Caco-2 (cell line): ENCODE measurements around the gene PPT2. TPM values are rescaled to one million over a fixed set of nuclear protein-coding genes. Genes with fewer than 3 reads are reported as not detected.
A peak's percentile ranks its signal among the peaks of the same experiment; 100 is the strongest.

Experiments used
- BruUV-seq: library from RNA; stranded (reverse); fragments of 400-500 nt; replicated peaks from 2 replicates; lab custom pipeline; 2021; lab: Mats Ljungman, UMichigan
- CTCF ChIA-PET: fragments of 300-600 bp; sonication (Branson Sonifier 250); formaldehyde crosslinking; loops from one replicate; lab custom pipeline; 2022; ENCODE audit warnings: antibody characterized with exemption; lab: Charles Lee
- POLR2A ChIA-PET: fragments of 300-600 bp; sonication (Branson Sonifier 250); formaldehyde crosslinking; loops from one replicate; lab custom pipeline; 2022; ENCODE audit warnings: antibody characterized with exemption; lab: Charles Lee
- DNase-seq, 2 experiments: peaks; one replicate each; pipeline versions ENCODE4 v3.0.0 to v3.0.0-alpha.2; 2020 to 2022
- H3K27me3 ChIP-seq: replicated peaks from 2 replicates; pipeline ENCODE4 v1.6.0; 2011; ENCODE audit warnings: low read length; ENCODE audit not compliant: control insufficient read depth, insufficient read depth
- H3K36me3 ChIP-seq: 2 replicates; pipeline ENCODE4 v1.5.1; 2011; ENCODE audit warnings: low read length; ENCODE audit not compliant: control insufficient read depth, insufficient read depth
- H3K4me1 ChIP-seq: fragments of 250-450 bp; sonication (Bioruptor Pico); 2 replicates; pipeline ENCODE4 v1.5.1; 2020; ENCODE audit warnings: mild to moderate bottlenecking
- H3K4me3 ChIP-seq: 2 replicates; pipeline ENCODE4 v1.5.1; 2011; ENCODE audit warnings: low read depth, mild to moderate bottlenecking, control low read depth, low read length
- H3K9me3 ChIP-seq: fragments of 250-450 bp; sonication (Bioruptor Pico); 2 replicates; pipeline ENCODE4 v1.5.1; 2020; ENCODE audit warnings: mild to moderate bottlenecking, moderate library complexity
- H3K27ac Mint-ChIP-seq: one replicate; pipeline ENCODE4 v1.8.0; 2022; ENCODE audit warnings: mixed read lengths; ENCODE audit not compliant: unreplicated experiment
- H3K27me3 Mint-ChIP-seq: one replicate; pipeline ENCODE4 v1.8.0; 2022; ENCODE audit warnings: mixed read lengths; ENCODE audit not compliant: insufficient read depth, unreplicated experiment
- H3K36me3 Mint-ChIP-seq: one replicate; pipeline ENCODE4 v1.8.0; 2022; ENCODE audit warnings: mild to moderate bottlenecking, mixed read lengths; ENCODE audit not compliant: insufficient read depth, unreplicated experiment
- H3K4me1 Mint-ChIP-seq: one replicate; pipeline ENCODE4 v1.8.0; 2022; ENCODE audit warnings: low read depth, mixed read lengths; ENCODE audit not compliant: unreplicated experiment
- H3K4me3 Mint-ChIP-seq: one replicate; pipeline ENCODE4 v1.8.0; 2022; ENCODE audit warnings: mild to moderate bottlenecking, moderate library complexity, mixed read lengths; ENCODE audit not compliant: unreplicated experiment
- H3K9me3 Mint-ChIP-seq: one replicate; pipeline ENCODE4 v1.8.0; 2022; ENCODE audit warnings: mixed read lengths; ENCODE audit not compliant: unreplicated experiment
- CTCF ChIP-seq, 2 experiments: fragments of 200-600 bp in 1 of 2; IDR thresholded peaks; 1 replicate in 1 of 2; 2 replicates in 1 of 2; pipeline versions ENCODE4 v1.5.1 to v1.8.0; 2011 to 2022; ENCODE audit warnings: antibody characterized with exemption in 1 of 2, control low read depth in 1 of 2, inconsistent platforms in 1 of 2, low read depth in 1 of 2, low read length in 1 of 2, mild to moderate bottlenecking in 1 of 2, moderate library complexity in 1 of 2; ENCODE audit not compliant: insufficient read depth in 1 of 2, severe bottlenecking in 1 of 2, unreplicated experiment in 1 of 2
- intact Hi-C: fragments of 100-400 bp; cut with micrococcal nuclease; formaldehyde crosslinking; loops from one replicate; pipeline ENCODE4 v1.10.0; 2022; ENCODE audit not compliant: unreplicated experiment
- total RNA-seq: library from RNA; stranded (reverse); gene quantifications from 2 replicates; pipeline ENCODE4 v1.2.3, GENCODE V29; 2022

Gene PPT2
- total RNA-seq, 1 experiment from 2014 or later: 80.8 TPM

- no TSS peak for BruUV-seq
These were observed 34.9 kb upstream of the PPT2 start for GRCh38 chr6:32118782-32119628.

GRCh38 chr6:32120573-32121059 lies 33.3 kb upstream of the PPT2 start:
- peaks cover 4% of the 10 kb centered on the region for H3K4me1 ChIP-seq
- DNase-seq: no peak
- no peaks in the 10 kb centered on the region for H3K9me3 ChIP-seq
- H3K27me3 Mint-ChIP-seq: no peaks in the 10 kb centered on the region
- intact Hi-C loops: no loop called here
- peak overlapping the region; percentile 54 for H3K27ac Mint-ChIP-seq
- peaks cover 59% of the 10 kb centered on the region for H3K36me3 Mint-ChIP-seq
- TF ChIP-seq CTCF (IDR thresholded peaks at IDR 0.05; ENCODE audit: insufficient read depth in 1 of 2, low read depth in 1 of 2, low read length in 1 of 2, severe bottlenecking in 1 of 2, unreplicated experiment in 1 of 2): no peak
- ChIA-PET CTCF (no interaction called here), POLR2A (no interaction called here)
- peaks cover 18% of the 10 kb centered on the region for H3K4me1 Mint-ChIP-seq
- BruUV-seq: no TSS peak
- no peaks in the 10 kb centered on the region for H3K9me3 Mint-ChIP-seq
- no peak overlapping the region for H3K4me3 Mint-ChIP-seq
- peaks cover 5% of the 10 kb centered on the region for H3K36me3 ChIP-seq
- H3K27me3 ChIP-seq: no peaks in the 10 kb centered on the region
- H3K4me3 ChIP-seq: no peak overlapping the region

More at GRCh38 chr6:32118782-32119628, 34.9 kb upstream of the PPT2 start:
- Histone ChIP-seq H3K4me3 (no peak overlapping the region), H3K27me3 (no peaks in the 10 kb centered on the region), H3K9me3 (no peaks in the 10 kb centered on the region), H3K4me1 (peaks cover 4% of the 10 kb centered on the region), H3K36me3 (peaks cover 5% of the 10 kb centered on the region)
- H3K27me3 Mint-ChIP-seq: no peaks in the 10 kb centered on the region
- peaks cover 52% of the 10 kb centered on the region for H3K36me3 Mint-ChIP-seq
- TF ChIP-seq CTCF (IDR thresholded peaks at IDR 0.05; ENCODE audit: insufficient read depth in 1 of 2, low read depth in 1 of 2, low read length in 1 of 2, severe bottlenecking in 1 of 2, unreplicated experiment in 1 of 2): peak; percentile 89 to 95
- H3K4me1 Mint-ChIP-seq: peaks cover 16% of the 10 kb centered on the region
- H3K27ac Mint-ChIP-seq: peak overlapping the region; percentile 77
- intact Hi-C loops: loop anchor here (1.0 to 5.0 kb wide), 3 partner anchors 35 to 217 kb away; partner anchors contain the start of genes PPT2 and ZBTB12
- DNase-seq: peak; percentile 86 to 91
- POLR2A ChIA-PET: interaction anchor here (0.8 to 1.3 kb wide), 2 partner anchors 9 to 77 kb away, joined by 3 read pairs; partner anchors contain the start of gene ATF6B
- CTCF ChIA-PET: interaction anchor here (0.5 to 2.7 kb wide), 10 partner anchors 9 to 88 kb away, joined by 3 to 11 read pairs (median 4); partner anchors contain the start of genes ATF6B and FKBPL
- H3K4me3 Mint-ChIP-seq: peak overlapping the region; percentile 60
- no peaks in the 10 kb centered on the region for H3K9me3 Mint-ChIP-seq

GRCh38 chr6:32123681-32124080 lies 30.3 kb upstream of the PPT2 start:
- H3K4me3 Mint-ChIP-seq: no peak overlapping the region
- no peaks in the 10 kb centered on the region for H3K27me3 Mint-ChIP-seq
- intact Hi-C loops: no loop called here
- no peaks in the 10 kb centered on the region for H3K9me3 Mint-ChIP-seq
- no peak for DNase-seq
- peaks cover 15% of the 10 kb centered on the region for H3K4me1 ChIP-seq
- no TSS peak for BruUV-seq
- no peaks in the 10 kb centered on the region for H3K9me3 ChIP-seq
- H3K4me3 ChIP-seq: no peak overlapping the region
- H3K36me3 Mint-ChIP-seq: peaks cover 67% of the 10 kb centered on the region
- no peak for TF ChIP-seq CTCF (IDR thresholded peaks at IDR 0.05; ENCODE audit: insufficient read depth in 1 of 2, low read depth in 1 of 2, low read length in 1 of 2, severe bottlenecking in 1 of 2, unreplicated experiment in 1 of 2)
- ChIA-PET CTCF (no interaction called here), POLR2A (no interaction called here)
- H3K4me1 Mint-ChIP-seq: peaks cover 26% of the 10 kb centered on the region
- H3K27me3 ChIP-seq: no peaks in the 10 kb centered on the region
- H3K36me3 ChIP-seq: 0 out of 2 replicates have a peak, but pooled peaks cover 1% of the 10 kb centered on the region
- no peak overlapping the region for H3K27ac Mint-ChIP-seq
